ENCODE data around the gene FAM3D. TPM values are rescaled to one million over a fixed set of nuclear protein-coding genes. Genes with fewer than 3 reads are reported as not detected.

Gene FAM3D
- total RNA-seq, 4 donors from 2014 or later: 1.2 to 4.0 (median 1.4) TPM; not detected in 1

DNA sequence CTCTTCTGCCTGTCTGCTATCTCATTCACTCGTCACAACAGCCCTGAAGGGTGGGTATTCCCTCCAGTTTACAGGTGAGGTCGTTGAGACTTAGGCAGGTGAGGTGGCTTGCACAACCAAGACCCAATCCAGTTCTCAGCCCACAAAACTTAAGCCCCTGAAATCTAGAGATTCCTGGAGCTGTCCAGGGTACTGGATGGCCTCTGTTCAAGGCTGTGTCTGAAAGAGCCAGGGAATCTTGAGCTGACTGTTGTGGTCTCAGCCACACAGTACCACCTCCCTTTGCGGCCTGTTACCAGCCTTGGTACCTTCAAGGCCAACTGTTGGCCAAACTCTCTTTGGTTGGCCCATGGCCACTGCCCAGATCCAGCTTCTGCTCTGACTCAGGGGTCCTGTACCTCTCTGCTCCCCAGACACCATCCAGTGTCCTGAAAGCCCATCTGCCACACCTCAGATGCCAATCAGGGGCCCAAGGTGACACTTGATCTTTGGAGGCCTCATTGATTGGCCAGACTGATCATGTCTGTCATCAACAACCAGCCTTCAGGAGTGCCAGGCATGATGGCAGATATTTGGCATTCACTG is 78.5 kb downstream of the FAM3D start:
- no peaks in the 10 kb centered on the region for H3K9me3 ChIP-seq
- peaks cover 13% of the 10 kb centered on the region for H3K27me3 ChIP-seq
- 53% methylated on average over 3 of the region's 3 CpGs for WGBS
- H3K4me3 ChIP-seq: no peak overlapping the region
- no peaks in the 10 kb centered on the region for H3K36me3 ChIP-seq
- TF ChIP-seq POLR2AphosphoS5 (IDR thresholded peaks at IDR 0.05): no peak
- no peak for TF ChIP-seq POLR2A (IDR thresholded peaks at IDR 0.05)
- no peak overlapping the region for H3K27ac ChIP-seq
- peaks cover 14% of the 10 kb centered on the region for H3K4me1 ChIP-seq
- no peak for DNase-seq (ENCODE audit: low spot score in 2 of 2)

DNA sequence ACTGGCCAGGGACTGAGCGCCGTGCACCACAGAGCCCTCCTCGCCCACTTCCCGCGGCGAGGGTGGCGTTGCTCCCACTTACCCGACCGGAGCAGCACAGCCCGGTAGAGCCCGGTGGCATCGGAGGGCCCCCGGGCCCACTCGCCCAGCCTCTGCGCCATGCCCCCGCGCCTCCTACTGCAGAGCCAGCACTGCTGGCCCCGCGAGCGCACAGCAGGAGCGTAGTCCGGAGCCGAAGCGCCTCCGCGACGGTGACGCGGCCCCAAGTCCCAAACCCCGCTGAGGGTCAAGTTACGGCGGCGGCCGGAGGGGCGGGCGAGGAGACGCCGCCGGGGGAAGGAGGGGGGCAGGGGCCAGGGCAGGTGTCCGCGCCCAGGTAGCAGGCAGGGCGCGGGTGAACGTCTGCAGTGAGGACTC is 79.8 kb downstream of the FAM3D start:
- Histone ChIP-seq H3K27me3 (peaks cover 13% of the 10 kb centered on the region), H3K36me3 (no peaks in the 10 kb centered on the region), H3K4me3 (peak overlapping the region; percentile 23), H3K27ac (no peak overlapping the region), H3K4me1 (peaks cover 14% of the 10 kb centered on the region), H3K9me3 (no peaks in the 10 kb centered on the region)
- WGBS: 14% methylated on average over 18 of the region's 44 CpGs
- no peak for DNase-seq (ENCODE audit: low spot score in 2 of 2)
- TF ChIP-seq EP300 (IDR thresholded peaks at IDR 0.05): no peak
- TF ChIP-seq CTCF (IDR thresholded peaks at IDR 0.05): no peak
- no peak for TF ChIP-seq POLR2AphosphoS5 (IDR thresholded peaks at IDR 0.05)
- TF ChIP-seq POLR2A (IDR thresholded peaks at IDR 0.05): no peak

DNA sequence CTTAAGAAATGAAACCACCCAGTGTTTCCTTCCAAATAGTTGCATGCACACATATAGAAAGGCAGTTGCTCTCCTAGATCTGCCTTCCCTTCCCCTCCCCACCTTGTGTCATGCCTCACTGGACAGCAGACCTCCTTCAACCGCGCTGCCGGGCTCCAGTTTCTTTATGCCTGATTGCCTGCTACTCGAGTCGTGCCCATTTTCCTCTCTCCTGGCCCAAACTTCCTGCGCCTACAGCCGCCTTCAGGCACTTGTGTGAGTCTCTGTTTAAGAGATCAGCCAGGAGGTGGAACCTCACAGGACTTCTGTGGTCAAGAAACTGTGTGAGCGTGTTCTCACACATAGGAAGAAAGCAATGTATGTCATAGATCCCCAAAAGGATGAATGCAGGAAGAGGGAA is 80.6 kb downstream of the FAM3D start:
- H3K4me1 ChIP-seq: peaks cover 14% of the 10 kb centered on the region
- H3K36me3 ChIP-seq: no peaks in the 10 kb centered on the region
- H3K4me3 ChIP-seq: peak overlapping the region; percentile 51
- no peaks in the 10 kb centered on the region for H3K9me3 ChIP-seq
- no peak overlapping the region for H3K27ac ChIP-seq
- no peak for DNase-seq (ENCODE audit: low spot score in 2 of 2)
- 31% methylated on average over 8 of the region's 8 CpGs for WGBS
- H3K27me3 ChIP-seq: peaks cover 13% of the 10 kb centered on the region
- no peak for TF ChIP-seq POLR2A (IDR thresholded peaks at IDR 0.05)
- no peak for TF ChIP-seq POLR2AphosphoS5 (IDR thresholded peaks at IDR 0.05)
- TF ChIP-seq EP300 (IDR thresholded peaks at IDR 0.05): no peak
- TF ChIP-seq CTCF (IDR thresholded peaks at IDR 0.05): no peak

GRCh38 chr3:58585005-58585786 is 81.4 kb downstream of the FAM3D start:
- peak; percentile 90 to 94 for DNase-seq (ENCODE audit: low spot score in 2 of 2)
- Histone ChIP-seq H3K27me3 (peaks cover 13% of the 10 kb centered on the region), H3K4me3 (peak overlapping the region; percentile 51), H3K27ac (peak overlapping the region; percentile 85), H3K4me1 (peaks cover 14% of the 10 kb centered on the region), H3K9me3 (no peaks in the 10 kb centered on the region), H3K36me3 (no peaks in the 10 kb centered on the region)
- TF ChIP-seq POLR2A (IDR thresholded peaks at IDR 0.05): no peak
- TF ChIP-seq CTCF (IDR thresholded peaks at IDR 0.05): peak; percentile 49 to 98
- TF ChIP-seq POLR2AphosphoS5 (IDR thresholded peaks at IDR 0.05): peak in 1 of 3 donors; percentile 33
- TF ChIP-seq EP300 (IDR thresholded peaks at IDR 0.05): no peak
- 1% methylated on average over 33 of the region's 46 CpGs for WGBS

GRCh38 chr3:58584690-58585004 is 81.9 kb downstream of the FAM3D start:
- H3K27ac ChIP-seq: peak overlapping the region; percentile 85

More at GRCh38 chr3:58584690-58585004, 81.9 kb downstream of the FAM3D start:
- Histone ChIP-seq H3K4me1 (peaks cover 14% of the 10 kb centered on the region), H3K27me3 (peaks cover 13% of the 10 kb centered on the region), H3K9me3 (no peaks in the 10 kb centered on the region), H3K36me3 (no peaks in the 10 kb centered on the region), H3K4me3 (peak overlapping the region; percentile 51)
- no peak for DNase-seq (ENCODE audit: low spot score in 2 of 2)
- WGBS: 23% methylated on average over 10 of the region's 10 CpGs
- no peak for TF ChIP-seq EP300 (IDR thresholded peaks at IDR 0.05)
- no peak for TF ChIP-seq CTCF (IDR thresholded peaks at IDR 0.05)
- TF ChIP-seq POLR2AphosphoS5 (IDR thresholded peaks at IDR 0.05): no peak
- TF ChIP-seq POLR2A (IDR thresholded peaks at IDR 0.05): no peak

Other genes starting within 250 kb of the FAM3D start
- 10 to 100 TPM; 49.9 to 89.8 (median 78.0) TPM for gene PDHB, start 232.9 kb downstream of the FAM3D start, total RNA-seq
- 10 to 100 TPM in 2 of 4 donors, 1 to 10 TPM in 2; 8.0 to 19.2 (median 12.7) TPM for gene KCTD6, start 174.7 kb downstream of the FAM3D start, total RNA-seq
- gene ACOX2, start 129.6 kb downstream of the FAM3D start, total RNA-seq: 10 to 100 TPM in 1 of 4 donors, 1 to 10 TPM in 3; 5.7 to 12.2 (median 8.5) TPM
- 10 to 100 TPM; 18.1 to 33.4 (median 24.6) TPM for gene FAM107A, start 89.4 kb downstream of the FAM3D start, total RNA-seq